ENCODE measurements around the gene NEK6. TPM values are rescaled to one million over a fixed set of nuclear protein-coding genes. Genes with fewer than 3 reads are reported as not detected.

Gene NEK6
- total RNA-seq, 6 experiments from 2014 or later = 61.6 to 128 (median 67.5) TPM

DNA sequence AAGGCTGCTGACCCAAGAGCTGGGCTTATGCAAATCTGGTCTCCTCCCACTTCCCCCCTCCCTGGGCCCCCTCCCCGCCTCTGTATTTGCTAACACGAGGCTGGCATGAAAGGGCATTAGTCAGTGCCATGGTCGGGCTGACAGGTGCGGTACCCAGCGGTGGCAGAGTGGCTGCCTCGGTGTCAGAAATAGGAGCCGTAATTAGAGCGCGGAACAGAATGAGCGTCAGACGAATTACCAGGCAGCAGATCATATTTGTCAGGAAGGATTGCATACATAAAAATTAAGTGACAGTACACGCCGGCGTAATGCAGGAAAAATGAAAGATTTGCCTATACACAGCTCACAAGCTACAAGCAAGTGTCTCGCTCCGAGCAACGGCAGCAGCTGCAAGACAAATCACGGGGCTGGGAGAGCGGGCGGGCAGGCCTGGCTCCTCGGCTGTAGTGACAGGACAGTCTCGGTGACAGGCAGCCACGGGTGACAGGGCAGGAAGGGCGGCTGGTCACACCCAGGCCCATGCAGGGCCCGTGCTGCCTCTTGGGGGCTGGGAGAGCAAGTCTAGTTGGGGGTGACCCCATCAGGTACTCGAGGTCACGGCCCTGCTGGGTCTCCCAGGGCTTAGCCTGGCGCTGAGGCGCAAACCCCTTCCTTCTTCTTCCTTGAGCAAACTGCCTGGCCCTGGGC lies 72.4 kb downstream of the NEK6 start:
- no peaks in the 10 kb centered on the region for H3K9me3 ChIP-seq
- ATAC-seq = no peak
- H3K4me1 ChIP-seq = no peaks in the 10 kb centered on the region
- WGBS (ENCODE audit: insufficient coverage, low coverage, low lambda C conversion rate, missing lambda C conversion rate) = 98% methylated on average over 14 of the region's 29 CpGs
- no peak overlapping the region for H3K27ac ChIP-seq
- intact Hi-C loops (cut with DNase I) = no loop called here
- no peak overlapping the region for H3K4me3 ChIP-seq
- no peak for TF ChIP-seq POLR2A (IDR thresholded peaks at IDR 0.05)
- TF ChIP-seq, protein P1, sequence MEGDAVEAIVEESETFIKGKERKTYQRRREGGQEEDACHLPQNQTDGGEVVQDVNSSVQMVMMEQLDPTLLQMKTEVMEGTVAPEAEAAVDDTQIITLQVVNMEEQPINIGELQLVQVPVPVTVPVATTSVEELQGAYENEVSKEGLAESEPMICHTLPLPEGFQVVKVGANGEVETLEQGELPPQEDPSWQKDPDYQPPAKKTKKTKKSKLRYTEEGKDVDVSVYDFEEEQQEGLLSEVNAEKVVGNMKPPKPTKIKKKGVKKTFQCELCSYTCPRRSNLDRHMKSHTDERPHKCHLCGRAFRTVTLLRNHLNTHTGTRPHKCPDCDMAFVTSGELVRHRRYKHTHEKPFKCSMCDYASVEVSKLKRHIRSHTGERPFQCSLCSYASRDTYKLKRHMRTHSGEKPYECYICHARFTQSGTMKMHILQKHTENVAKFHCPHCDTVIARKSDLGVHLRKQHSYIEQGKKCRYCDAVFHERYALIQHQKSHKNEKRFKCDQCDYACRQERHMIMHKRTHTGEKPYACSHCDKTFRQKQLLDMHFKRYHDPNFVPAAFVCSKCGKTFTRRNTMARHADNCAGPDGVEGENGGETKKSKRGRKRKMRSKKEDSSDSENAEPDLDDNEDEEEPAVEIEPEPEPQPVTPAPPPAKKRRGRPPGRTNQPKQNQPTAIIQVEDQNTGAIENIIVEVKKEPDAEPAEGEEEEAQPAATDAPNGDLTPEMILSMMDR (IDR thresholded peaks at IDR 0.05) = no peak
- H3K27me3 ChIP-seq = no peaks in the 10 kb centered on the region
- DNase-seq = no peak
- peaks cover 0 to 58% (median 30%) of the 10 kb centered on the region in 4 donors for H3K36me3 ChIP-seq

DNA sequence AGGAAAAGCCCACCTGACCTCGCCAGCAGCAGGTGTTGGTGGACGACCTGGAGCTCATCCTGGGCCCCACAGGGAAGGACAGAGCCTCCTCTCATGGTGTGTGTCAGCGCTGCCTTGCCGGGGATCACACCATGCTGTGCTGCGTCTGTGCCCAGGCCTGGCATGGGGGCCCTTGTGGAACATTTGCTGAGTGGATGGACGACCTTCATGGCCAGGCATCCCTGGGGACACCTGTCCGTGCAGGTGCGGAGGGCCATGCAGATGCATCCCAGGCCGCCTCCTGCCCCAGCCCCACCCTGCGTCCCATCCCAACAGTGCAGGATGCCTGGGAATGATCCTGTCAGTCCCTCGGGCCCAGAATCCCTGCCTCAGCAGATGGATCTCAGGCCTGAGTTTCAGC lies 73.8 kb downstream of the NEK6 start:
- Histone ChIP-seq H3K36me3 (peaks cover 0 to 54% (median 31%) of the 10 kb centered on the region in 4 donors), H3K27ac (no peak overlapping the region), H3K4me3 (no peak overlapping the region), H3K27me3 (no peaks in the 10 kb centered on the region), H3K4me1 (no peaks in the 10 kb centered on the region), H3K9me3 (no peaks in the 10 kb centered on the region)
- TF ChIP-seq, protein P1 (IDR thresholded peaks at IDR 0.05) = no peak
- no peak for TF ChIP-seq POLR2A (IDR thresholded peaks at IDR 0.05)
- DNase-seq = no peak
- WGBS (ENCODE audit: insufficient coverage, low coverage, low lambda C conversion rate, missing lambda C conversion rate) = no CpG with 5 or more reads among the region's 11 CpGs
- intact Hi-C loops (cut with DNase I) = no loop called here
- no peak for ATAC-seq

DNA sequence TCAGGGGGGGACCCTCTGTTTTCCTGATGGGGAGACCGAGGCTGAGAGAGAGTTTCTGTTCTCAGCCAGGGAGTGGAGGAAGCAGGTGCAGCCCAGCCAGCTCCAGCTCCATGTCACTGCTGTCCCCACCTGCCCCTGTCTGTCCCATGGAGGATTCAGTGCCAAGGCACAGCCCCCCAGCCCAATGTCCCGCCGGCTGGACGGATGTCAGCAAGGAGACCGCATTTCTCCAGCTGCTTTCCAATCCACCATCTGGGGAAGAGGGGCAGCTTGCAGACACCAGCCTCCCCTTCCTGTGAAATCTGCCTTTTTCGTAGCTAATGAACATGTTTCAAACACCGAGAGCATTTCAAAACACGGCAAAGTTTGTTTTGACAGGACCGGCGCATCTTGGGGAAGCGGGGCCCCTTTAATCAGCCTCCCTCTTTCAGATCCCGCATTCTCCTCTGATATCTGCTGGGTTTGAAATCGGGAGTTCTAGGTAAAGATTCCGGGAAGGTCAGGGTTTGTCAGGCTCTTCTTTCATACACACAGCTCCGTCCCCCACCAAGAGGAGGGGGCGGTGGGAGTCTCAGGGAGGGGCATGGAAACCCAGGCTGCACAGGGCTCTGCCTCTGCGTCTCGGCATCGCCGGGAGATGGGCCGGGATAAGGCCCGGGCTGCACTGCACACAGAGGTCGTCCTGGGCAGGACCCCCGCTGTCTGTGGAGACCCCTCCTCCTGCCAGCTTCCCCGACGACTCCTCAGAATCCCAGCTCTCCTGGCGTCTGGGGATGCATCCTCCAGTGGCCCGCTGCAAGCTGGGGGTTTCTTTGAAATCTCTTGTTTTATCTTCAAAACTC lies 74.8 kb downstream of the NEK6 start:
- no peak for ATAC-seq
- 87% methylated on average over 13 of the region's 28 CpGs for WGBS (ENCODE audit: insufficient coverage, low coverage, low lambda C conversion rate, missing lambda C conversion rate)
- DNase-seq = no peak
- Histone ChIP-seq H3K9me3 (no peaks in the 10 kb centered on the region), H3K4me1 (no peaks in the 10 kb centered on the region), H3K27ac (no peak overlapping the region), H3K4me3 (no peak overlapping the region), H3K36me3 (peaks cover 0 to 49% (median 30%) of the 10 kb centered on the region in 4 donors), H3K27me3 (no peaks in the 10 kb centered on the region)
- TF ChIP-seq POLR2A (IDR thresholded peaks at IDR 0.05) = no peak
- TF ChIP-seq, protein P1 (IDR thresholded peaks at IDR 0.05) = no peak
- intact Hi-C loops (cut with DNase I) = no loop called here

DNA sequence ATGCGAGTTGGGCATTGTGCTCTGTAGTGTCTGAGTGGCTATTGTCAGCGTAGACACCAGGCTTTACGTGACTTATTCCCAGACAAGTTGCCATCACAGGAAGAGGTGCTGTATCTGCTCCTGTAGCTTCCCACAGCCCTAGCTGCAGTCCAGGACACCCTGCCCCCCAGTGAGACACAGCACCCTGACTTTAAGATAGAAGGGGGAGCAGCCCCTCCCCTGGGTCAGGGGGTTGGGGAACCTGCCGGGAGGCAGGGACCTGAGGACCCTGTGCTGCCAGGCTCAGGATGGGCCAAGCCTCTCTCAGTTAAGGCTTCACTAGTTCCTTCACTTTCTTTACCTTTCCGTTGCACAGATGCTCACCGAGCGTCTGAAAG lies 75.4 kb downstream of the NEK6 start:
- TF ChIP-seq, protein P1 (IDR thresholded peaks at IDR 0.05) = no peak
- no peak for TF ChIP-seq POLR2A (IDR thresholded peaks at IDR 0.05)
- ATAC-seq (no peak), DNase-seq (no peak)
- Histone ChIP-seq H3K4me3 (no peak overlapping the region), H3K4me1 (no peaks in the 10 kb centered on the region), H3K9me3 (no peaks in the 10 kb centered on the region), H3K27me3 (no peaks in the 10 kb centered on the region), H3K36me3 (peaks cover 0 to 48% (median 27%) of the 10 kb centered on the region in 4 donors), H3K27ac (no peak overlapping the region)
- WGBS (ENCODE audit: insufficient coverage, low coverage, low lambda C conversion rate, missing lambda C conversion rate) = 100% methylated on average over 4 of the region's 7 CpGs
- intact Hi-C loops (cut with DNase I) = no loop called here
